Nucleus accumbens (tissue), 56 donors: ENCODE results near the gene ZNF774.
"Not testable (repeated sequence)": the region's sequence is repeated elsewhere in the genome, so short reads cannot be mapped to it uniquely, and the experiment has no call there.

ENCODE experiments used
- DNase-seq, 56 donors: peaks; one replicate each; lab custom pipeline; 2025; lab: John Stamatoyannopoulos, UW

Gene ZNF774

DNA sequence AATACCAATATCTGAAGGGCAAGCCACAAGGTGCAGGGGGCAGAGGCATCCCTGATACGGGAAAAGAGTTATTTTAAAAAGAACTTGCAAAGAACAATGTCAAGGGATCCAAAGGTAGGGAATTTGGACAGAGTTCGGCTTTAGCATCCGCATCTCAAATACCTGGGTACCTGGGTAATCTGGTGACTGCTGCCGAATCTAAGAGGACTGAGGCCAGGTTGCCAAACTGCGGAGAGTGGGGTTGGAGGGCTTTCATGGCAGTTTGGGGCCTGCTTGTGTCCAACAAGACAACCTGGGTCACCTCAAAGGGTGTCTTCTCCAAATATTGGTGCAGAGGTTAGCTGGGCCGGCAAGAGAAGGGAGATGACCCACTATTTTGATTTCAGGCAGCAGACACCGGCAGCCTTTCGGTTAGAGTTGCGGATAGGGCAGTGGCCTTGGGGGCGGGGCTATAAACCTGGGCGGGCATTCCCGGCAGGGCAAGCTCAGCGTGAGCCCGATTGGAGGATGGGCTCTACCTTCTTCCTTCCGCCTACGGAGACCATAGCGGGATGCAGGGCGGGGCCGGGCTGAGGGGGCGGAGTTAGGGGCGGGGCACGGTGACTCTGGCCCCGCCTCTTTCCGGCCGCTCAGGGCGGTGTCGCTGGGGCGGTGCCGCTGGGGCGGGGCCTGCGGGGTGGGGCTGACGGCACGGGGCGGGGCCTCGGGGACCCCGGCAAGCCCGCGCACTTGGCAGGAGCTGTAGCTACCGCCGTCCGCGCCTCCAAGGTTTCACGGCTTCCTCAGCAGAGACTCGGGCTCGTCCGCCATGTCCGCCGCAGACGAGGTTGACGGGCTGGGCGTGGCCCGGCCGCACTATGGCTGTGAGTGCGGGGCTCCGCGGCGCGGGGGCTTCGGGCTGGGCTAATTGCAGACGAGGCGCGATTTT, 35.7 kb downstream of the ZNF774 start, which contains the start of gene IQGAP1:
TSS of gene IQGAP1 (plus strand) at position 709 of the 928 bp plus-strand sequence. CDS start at position 809, 100 bp downstream.
- DNase-seq = peak; percentile 59 to 97 (median 93)

DNA sequence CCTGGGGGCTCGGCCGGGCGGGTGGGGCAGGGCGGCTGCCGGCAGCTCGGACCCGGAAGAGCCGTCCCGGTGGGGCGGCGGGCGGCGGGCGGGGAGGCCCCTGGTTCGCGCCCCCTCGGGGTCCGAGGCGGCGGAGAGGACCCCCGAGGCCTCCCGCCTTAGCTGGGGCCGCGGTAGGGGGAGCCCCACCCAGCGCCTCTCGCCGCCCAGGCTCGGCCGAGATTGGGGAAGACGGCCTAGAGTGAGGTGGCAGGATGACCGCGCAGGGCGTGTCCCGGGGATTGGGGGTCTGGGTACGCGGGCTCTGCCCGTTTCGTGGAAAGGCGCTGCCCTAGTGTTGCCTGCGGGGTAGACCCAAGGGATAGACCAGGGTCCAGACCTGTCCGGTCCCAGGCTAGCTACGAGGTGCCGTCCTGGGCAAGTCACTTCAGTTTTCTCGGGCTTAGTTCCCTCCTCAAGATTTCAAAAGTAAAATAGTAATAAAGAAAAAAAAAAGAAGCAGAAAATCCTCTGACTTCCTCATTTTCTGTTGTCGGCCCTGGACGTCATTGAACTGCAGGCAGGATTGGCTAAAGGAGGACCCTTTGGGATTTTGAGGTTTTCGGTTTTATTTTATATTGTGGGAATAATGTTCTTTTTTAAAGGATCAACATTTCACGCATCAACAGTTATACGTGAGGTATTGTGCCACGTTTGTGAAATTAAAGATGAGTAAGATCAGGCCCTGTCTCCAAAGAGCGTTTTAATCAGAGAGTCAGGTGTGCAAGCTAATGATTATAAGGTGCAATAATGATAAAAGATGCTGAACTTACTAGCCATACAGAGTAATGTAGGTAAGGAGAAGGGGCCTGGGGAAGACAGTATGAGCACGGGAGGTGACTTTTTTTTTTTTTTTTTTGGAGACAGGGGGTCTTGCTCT, 36.6 kb downstream of the ZNF774 start:
- DNase-seq = peak in 29 of 56 donors; percentile 15 to 59 (median 37)

DNA sequence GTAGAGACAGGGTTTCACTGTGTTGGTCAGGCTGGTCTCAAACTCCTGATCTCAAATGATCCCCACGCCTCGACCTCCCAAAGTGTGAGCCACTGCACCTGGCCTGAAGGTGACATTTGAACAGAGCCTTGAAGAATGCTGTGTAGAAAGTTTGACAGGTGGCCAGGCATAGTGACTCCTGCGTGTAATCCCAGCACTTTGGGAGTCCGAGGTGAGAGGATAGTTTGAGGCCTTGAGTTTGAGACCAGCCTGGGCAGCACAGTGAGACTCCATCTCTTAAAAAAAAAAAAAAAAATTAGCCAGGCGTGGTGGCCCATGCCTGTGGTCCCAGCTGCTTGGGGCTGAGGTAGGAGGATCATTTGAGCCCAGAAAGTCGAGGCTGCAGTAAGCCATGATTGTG, 37.4 kb downstream of the ZNF774 start:
- DNase-seq = no peak

DNA sequence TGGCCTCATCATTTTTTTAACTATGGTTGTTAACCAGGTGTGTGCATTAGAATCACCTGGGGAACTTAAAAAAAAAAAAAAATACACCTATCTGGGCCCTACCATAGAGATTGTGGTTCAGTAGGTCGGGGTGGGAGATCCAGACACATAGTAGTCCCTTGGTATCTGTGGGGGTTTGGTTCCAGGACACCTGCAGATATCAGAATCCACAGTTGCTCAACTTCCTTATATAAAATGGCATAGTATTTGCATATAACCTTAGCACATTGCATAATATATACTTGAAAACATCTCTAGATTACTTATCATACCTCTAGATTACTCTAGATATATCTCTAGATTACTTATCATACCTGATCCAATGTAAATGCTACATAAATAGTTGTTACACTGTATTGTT, 41.0 kb downstream of the ZNF774 start:
- no peak for DNase-seq

DNA sequence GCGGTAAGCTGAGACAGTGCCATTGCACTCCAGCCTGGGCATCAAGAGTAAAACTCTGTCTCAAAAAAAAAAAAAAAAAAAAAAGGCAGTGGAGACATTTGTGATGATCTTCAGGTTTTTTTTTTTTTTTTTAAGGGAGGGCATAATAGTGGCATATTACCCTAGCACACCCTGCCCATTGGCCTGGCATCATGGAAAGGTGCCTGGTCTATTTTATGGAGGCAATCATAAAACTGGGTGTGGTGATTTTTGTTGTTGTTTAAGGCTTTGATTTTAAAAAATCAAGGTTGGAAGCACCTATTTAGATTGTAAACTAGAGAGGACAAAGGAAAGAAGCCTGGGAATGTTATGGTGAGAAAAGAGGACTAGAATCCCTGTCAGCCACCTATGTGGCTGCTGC, 42.0 kb downstream of the ZNF774 start:
- DNase-seq = no peak

DNA sequence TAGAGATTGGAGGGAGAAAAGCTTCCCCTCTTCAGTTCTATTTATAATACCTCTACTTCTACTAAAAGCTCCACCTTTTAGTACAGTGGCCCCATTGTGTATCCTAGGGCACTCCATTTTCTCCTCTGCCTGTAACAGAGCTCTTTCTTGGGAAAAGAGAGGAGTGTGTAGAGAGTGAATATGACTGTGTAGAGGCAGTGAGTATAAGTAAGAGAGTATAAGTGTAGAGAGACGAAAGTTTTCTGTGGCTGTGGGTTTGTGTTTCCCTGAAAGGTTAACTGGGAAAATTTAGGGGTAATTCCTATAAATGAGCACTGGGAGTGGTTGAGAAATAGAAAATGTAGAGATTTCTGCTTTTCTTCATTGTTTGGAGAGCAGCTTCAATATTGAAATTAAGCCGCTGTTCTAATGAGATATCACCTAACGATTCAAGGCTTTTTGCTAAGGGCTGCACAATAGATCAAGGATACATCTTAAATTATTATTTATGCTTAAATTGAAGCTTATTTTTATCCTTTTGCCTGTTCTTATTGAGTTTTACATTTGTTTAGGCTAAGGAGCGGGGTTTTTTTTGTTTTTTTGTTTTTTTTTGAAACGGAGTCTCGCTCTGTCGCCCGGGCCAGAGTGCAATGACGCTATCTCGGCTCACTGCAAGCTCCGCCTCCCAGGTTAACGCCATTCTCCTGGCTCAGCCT, 42.8 kb downstream of the ZNF774 start:
- DNase-seq = no peak

DNA sequence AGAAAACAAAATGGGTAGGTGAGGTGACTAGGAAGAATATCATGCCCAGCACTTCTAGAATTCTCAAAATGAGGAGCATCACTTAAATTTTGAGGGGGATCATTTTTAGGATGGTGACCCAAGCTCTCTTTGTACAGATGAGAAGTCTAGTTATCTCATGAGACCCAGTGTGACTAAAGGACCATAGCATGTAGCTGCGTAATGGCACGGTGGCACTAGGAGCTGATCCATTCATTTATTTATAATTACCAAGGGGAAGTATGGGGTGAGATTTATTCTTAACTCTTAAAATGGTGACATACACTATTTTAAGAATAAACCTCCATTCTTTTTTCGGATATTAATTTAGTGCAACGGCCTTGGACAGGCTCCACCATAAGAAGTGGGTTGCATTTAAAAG, 44.2 kb downstream of the ZNF774 start:
- no peak for DNase-seq

DNA sequence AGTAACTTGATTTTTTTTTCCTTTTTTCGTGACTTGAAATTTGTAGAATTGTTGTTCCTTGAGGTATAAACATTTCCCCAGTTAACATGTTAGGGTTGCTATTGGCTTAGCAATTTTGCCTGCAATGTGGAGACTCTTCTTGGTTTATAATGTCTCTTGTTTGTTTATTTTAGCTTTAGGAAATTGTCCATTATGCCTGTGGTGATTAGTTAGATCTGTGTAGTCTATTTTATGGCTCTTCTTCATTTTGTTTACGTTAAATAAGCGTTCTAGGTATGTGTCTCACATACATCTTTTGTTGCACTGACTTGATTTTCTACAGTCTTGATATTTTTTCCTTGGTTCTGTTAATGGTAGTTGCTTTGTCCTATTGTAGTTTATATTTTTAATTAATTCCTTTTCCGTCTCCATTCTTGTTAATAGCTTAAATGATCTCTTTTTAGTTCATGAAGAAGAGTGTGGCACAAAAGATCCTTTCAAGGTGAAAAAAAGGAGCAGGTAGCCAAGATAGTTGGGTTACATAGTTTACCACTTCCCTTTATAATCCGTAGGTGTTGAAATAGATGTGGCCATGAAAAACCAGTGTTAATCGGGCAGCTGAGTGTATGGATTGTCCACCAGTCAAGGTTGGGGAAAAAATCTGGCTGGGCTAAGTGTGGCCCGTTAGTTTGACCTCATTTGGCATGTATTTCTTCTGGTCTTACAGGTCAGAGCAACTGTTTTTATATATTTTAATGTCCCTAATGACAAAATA, 48.1 kb downstream of the ZNF774 start:
- DNase-seq = no peak

DNA sequence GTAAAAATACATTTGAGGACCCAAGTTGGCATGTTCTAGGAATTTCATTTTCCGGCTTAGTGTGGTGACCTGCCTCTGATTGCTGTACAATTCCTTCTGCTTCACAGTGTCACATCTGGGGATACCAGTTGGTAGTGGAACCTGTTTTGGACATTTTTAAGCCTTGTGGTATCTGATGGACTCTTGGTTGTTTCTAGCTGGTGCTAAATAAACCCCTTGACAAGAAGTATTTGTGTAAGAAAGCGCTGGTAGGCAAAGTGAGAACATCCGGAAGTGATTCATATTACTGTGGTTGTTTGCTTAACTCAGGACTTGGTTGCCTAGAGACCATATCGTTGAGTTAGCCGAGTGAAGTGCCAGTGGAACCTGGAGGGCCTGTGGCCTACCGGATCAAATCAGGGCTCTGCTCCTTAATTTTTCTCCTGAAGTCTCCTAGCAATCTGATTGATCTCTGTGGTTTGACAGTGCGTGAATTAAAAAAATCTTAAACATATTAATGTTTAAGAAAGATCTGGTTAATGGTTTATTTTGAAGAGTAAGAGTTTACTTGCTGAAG, 48.8 kb downstream of the ZNF774 start:
- peak in 2 of 56 donors; percentile 20 for DNase-seq

DNA sequence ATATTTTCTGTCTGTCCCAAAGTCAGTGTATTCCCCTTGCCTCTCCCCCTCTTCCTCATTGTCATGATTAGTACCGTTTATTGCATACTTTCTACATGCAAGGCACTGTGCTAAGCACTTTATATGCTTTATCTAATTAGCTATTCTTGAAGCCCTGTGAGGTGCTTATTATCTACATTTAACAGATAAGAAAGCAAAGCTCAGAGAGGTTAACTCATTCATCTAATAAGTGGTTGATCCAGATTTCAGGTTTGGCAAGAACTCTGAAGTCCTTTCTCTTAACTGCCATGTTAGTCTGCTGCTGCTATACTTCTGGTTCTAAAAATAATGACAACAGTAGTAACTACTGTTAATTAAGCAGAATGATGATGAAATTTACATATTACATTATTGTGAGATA, 49.4 kb downstream of the ZNF774 start:
- no peak for DNase-seq

DNA sequence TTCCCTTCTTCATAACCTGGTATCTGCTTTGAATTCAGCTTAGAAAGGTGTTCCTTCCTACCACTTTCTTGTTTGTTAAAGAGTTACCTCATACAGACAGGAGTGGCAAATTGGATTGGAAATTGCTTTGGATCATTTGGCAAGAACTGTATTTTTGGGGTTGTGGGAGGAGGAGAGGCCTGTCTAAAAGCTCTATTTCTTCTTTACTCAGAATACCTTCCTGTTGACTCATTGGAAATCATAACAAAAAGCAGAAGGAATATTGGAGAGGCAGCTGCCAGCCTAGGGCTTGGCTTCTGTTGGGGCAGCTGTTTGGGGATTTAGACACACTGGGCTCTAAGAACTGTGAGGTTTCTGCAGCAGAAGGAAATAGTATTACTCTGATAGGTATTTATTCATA, 50.1 kb downstream of the ZNF774 start:
- DNase-seq = no peak

DNA sequence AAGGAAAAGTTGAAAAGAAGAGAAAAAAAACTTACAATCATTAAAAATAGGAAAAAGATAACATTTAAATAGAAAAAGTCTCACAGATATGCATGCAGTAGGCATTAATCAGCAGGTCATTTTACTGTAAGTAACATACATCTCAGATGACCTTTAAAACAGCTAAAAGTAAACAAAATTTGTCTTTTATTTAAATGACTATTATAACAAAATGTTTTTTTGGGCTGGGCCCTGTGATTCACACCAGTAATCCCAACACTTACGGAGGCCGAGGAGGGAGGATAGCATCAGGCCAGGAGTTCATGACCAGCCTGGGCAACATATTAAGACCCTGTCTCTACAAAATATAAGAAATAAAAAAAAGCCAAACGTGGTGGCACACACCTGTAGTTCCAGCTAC, 50.7 kb downstream of the ZNF774 start:
- no peak for DNase-seq

DNA sequence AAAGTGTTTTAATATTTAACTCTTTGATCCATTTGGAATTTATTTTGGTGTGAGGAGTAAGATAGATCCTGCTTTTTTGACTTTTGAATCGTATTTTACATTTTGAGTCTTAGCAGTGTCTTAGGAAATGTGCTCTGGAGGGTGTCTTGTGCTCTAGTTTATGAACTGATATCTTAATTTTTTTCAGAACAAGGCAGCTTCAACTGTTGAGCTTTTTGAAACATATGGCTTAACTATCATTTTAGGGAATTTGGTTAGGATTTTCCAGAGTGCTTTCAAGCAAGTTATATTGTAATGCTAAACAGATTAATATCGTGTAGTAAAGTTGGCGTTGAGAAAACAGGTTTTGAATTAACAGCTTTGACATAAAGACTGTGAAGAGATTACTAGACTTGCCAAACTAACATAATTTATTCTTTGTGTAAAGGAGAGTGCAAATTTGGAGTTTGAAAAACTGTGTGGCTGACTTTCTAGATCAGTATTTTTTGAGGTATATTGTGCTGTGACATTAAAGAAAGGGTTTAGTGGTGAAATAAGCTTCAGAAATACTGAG, 53.0 kb downstream of the ZNF774 start:
- no peak for DNase-seq

DNA sequence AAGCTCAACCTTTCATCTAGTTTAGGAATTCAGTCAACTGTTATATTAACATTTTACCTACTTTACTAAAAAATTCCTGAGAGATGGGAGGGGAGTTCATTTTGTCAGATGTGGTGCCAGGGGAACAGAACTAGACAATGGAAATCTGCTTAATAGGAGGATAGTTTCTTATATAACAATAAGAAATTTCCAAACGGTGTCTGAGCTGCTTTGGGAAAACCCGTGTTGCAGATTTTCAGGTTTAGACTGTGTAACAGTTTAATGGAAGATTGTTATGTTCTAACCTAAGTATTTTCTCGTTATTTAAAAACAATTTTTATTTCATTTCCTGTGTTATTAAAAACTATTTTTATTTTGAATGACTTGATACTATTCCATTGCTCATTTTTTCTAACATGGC, 55.3 kb downstream of the ZNF774 start:
- no peak for DNase-seq

DNA sequence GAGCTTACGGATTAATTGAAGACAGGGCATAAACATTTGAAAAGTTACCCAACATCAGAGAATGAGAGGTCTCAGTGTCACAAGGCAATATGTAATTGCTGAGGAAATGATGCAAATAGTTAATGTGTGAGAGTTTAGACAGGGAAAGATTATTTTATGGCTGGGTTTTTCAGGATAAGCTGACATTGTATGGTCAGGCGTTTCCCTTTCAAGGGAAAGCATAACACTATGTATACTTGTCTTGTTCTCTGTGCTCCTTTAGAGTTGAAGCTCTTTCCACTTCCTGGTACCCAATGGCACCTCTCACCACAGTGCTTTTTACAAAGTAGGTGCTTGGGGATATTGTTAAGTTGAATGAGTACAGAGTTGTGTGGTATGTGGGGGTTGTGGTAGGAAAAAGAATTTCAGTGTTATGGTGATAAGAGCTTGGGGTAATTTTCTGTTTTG, 55.8 kb downstream of the ZNF774 start:
- DNase-seq = no peak

DNA sequence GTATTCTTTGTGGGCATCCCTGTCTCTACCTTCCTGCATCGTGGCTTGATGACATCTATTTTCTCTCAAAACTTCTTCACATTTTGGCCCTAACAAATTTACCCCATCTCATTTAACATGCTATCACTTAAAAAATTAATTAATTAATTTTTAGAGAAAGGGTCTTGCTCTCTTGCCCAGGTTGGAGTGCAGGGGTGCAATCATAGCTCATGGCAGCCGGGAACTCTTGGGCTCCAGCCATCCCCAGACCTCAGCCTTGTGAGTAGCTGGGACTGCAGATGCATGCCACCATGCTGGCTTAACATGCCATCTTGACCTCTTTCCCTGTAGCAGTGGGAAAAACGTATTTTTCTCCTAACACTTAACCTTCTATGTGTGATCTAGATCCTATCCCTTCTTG, 56.6 kb downstream of the ZNF774 start:
- no peak for DNase-seq

DNA sequence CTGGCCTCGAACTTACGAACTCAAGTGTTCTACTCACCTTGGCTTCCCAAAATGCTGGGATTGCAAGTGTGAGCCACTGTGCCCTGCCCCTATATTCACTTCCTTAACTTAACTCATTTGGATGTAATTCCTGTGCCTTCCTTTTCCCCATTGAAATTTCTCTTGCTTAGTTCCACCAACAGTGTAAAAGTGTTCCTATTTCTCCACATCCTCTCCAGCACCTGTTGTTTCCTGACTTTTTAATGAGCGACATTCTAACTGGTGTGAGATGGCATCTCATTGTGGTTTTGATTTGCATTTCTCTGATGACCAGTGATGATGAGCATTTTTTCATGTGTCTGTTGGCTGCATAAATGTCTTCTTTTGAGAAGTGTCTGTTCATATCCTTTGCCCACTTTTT, 57.5 kb downstream of the ZNF774 start:
- not testable (repeated sequence) for DNase-seq

DNA sequence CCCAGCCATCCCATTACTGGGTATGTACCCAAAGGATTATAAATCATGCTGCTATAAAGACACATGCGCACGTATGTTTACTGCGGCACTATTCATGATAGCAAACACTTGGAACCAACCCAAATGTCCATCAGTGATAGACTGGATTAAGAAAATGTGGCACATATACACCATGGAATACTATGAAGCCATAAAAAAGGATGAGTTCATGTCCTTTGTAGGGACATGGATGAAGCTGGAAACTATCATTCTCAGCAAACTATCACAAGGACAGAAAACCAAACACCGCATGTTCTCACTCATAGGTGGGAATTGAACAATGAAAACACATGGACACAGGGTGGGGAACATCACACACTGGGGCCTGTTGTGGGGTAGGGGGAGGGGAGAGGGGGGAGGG, 58.2 kb downstream of the ZNF774 start:
- DNase-seq = not testable (repeated sequence)

DNA sequence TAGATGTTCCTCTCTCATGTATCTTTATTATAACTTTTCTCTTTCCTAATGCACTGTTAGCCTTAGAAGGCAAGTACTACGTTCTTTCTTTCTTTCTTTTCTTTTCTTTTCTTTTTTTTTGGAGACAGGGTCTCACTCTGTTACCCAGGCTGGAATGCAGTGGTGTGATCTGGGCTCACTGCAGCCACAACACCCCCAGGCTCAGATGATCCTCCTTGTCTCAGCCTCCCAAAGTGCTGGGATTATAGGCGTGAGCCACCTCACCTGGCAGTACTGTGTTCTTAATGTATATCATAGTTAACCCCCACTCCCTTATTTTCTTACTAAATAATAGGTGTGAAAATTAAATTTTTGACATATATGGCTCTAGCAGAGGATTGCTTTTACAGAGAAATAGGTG, 59.1 kb downstream of the ZNF774 start:
- no peak for DNase-seq
